ENCODE measurements around the gene SMIM41. TPM values are rescaled to one million over a fixed set of nuclear protein-coding genes. Genes with fewer than 3 reads are reported as not detected.

Gene SMIM41
- polyA plus RNA-seq (not detected in 3 replicates), polyA minus RNA-seq (not detected in 3 replicates)
- polyA plus RNA-seq (2011; ENCODE audit: low read depth): not detected
- polyA plus RNA-seq (2011; cell fraction: cytosol; rRNA removed): not detected in 2 replicates
- polyA plus RNA-seq (2011; cell fraction: nucleus; rRNA removed): not detected in 2 replicates
- polyA plus RNA-seq (2012; ENCODE audit: low replicate concordance): not detected in 2 replicates
- not detected for polyA minus RNA-seq (2011; cell fraction: cytosol; rRNA and poly(A)+ RNA removed)
- not detected in 2 replicates for polyA minus RNA-seq (2011; cell fraction: nucleus; rRNA and poly(A)+ RNA removed)

- H3K36me3 ChIP-seq (ENCODE audit: control insufficient read depth in 2 of 2, extremely low read depth in 1 of 2, insufficient read depth in 2 of 2, low read length in 2 of 2): peaks cover 17 to 18% of the 10 kb centered on the region in 2 experiments
- H3K9me3 ChIP-seq (ENCODE audit: control insufficient read depth, low read depth, low read length): no peaks in the 10 kb centered on the region
- FAIRE-seq (no peak), DNase-seq (ENCODE audit: low read depth, low spot score) (no peak)
- H3K4me3 ChIP-seq (ENCODE audit: control insufficient read depth in 2 of 3, extremely low read depth in 1 of 3, insufficient read depth in 2 of 3, low read depth in 1 of 3, low read length in 3 of 3): no peak within 1 kb of the TSS
- no peaks in the 10 kb centered on the region for H3K9me1 ChIP-seq (ENCODE audit: control insufficient read depth, extremely low read depth, insufficient read depth, low read length)
- no peak within 1 kb of the TSS for H2AFZ ChIP-seq (ENCODE audit: control insufficient read depth, low read length)
- H3K27me3 ChIP-seq (ENCODE audit: control insufficient read depth, extremely low read depth, insufficient read depth, low read length): no peaks in the 10 kb centered on the region
- no peak within 1 kb of the TSS for H3K4me2 ChIP-seq (ENCODE audit: control insufficient read depth, extremely low read depth, insufficient read depth, low read depth, low read length)
- dilution Hi-C loops (cut with MboI; ENCODE audit: extremely low pct_ligation_motif_present, low sequenced_read_pairs): no loop called here
- H3K27ac ChIP-seq (ENCODE audit: control insufficient read depth, insufficient read depth, low read length): no peak within 1 kb of the TSS
- no peak for TF ChIP-seq CTCF (optimal IDR thresholded peaks at IDR 0.05 in 1 of 3, IDR thresholded peaks at IDR 0.05 in 1 of 3, conservative IDR thresholded peaks at IDR 0.05 in 1 of 3; ENCODE audit: extremely low read depth in 1 of 3, insufficient read depth in 2 of 3, low read length in 3 of 3)
- no peak for TF ChIP-seq EZH2 (IDR thresholded peaks at IDR 0.05; ENCODE audit: low read length)
- H3K9ac ChIP-seq (ENCODE audit: control insufficient read depth, extremely low read depth, insufficient read depth, low read length): no peak within 1 kb of the TSS
- H3K79me2 ChIP-seq (ENCODE audit: control insufficient read depth, insufficient read depth, low read length): peaks cover 18% of the 10 kb centered on the region
- H4K20me1 ChIP-seq (ENCODE audit: control insufficient read depth, extremely low read depth, insufficient read depth, low read length): peaks cover 7% of the 10 kb centered on the region
- no peaks in the 10 kb centered on the region for H3K4me1 ChIP-seq (ENCODE audit: control insufficient read depth, extremely low read depth, insufficient read depth, low read length)
Observed at GRCh38 chr12:52079576-52080402, at the start of gene SMIM41. SMIM41 (plus strand) TSS chr12:52079704; CDS start chr12:52079780, 76 bp downstream.

DNA sequence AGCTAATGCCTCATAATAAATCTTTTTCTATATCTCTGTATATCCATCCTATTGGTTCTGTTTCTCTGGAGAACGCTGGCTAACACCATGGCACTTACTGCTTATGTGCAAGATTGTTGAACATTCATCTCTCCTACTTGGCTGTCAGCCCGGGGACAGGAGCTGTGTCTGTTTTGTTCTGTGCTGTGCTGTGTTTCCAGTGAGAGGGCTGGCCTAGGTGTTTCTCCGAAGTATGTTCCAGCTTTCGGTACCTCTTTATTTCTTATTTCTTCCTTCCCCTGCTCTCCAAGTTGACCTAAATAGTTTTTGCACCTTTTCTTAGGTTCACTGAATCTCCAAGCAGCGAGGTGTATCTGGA is 47.1 kb upstream of the SMIM41 start:
- Histone ChIP-seq H3K4me2 (ENCODE audit: control insufficient read depth, extremely low read depth, insufficient read depth, low read depth, low read length) (peak overlapping the region; percentile 97), H3K27ac (ENCODE audit: control insufficient read depth, insufficient read depth, low read length) (peak overlapping the region; percentile 31), H3K4me3 (ENCODE audit: control insufficient read depth in 2 of 3, extremely low read depth in 1 of 3, insufficient read depth in 2 of 3, low read depth in 1 of 3, low read length in 3 of 3) (peak overlapping the region; percentile 0 to 51 (median 41)), H3K36me3 (ENCODE audit: control insufficient read depth in 2 of 2, extremely low read depth in 1 of 2, insufficient read depth in 2 of 2, low read length in 2 of 2) (no peaks in the 10 kb centered on the region), H3K9me1 (ENCODE audit: control insufficient read depth, extremely low read depth, insufficient read depth, low read length) (no peaks in the 10 kb centered on the region), H3K9ac (ENCODE audit: control insufficient read depth, extremely low read depth, insufficient read depth, low read length) (peak overlapping the region; percentile 46), H3K27me3 (ENCODE audit: control insufficient read depth, extremely low read depth, insufficient read depth, low read length) (peaks cover 13% of the 10 kb centered on the region), H3K4me1 (ENCODE audit: control insufficient read depth, extremely low read depth, insufficient read depth, low read length) (peaks cover 20% of the 10 kb centered on the region), H3K79me2 (ENCODE audit: control insufficient read depth, insufficient read depth, low read length) (no peaks in the 10 kb centered on the region), H3K9me3 (ENCODE audit: control insufficient read depth, low read depth, low read length) (no peaks in the 10 kb centered on the region), H2AFZ (ENCODE audit: control insufficient read depth, low read length) (peak overlapping the region; percentile 83), H4K20me1 (ENCODE audit: control insufficient read depth, extremely low read depth, insufficient read depth, low read length) (no peaks in the 10 kb centered on the region)
- dilution Hi-C loops (cut with MboI; ENCODE audit: extremely low pct_ligation_motif_present, low sequenced_read_pairs): no loop called here
- DNase-seq (ENCODE audit: low read depth, low spot score): no peak
- peak; percentile 26 for FAIRE-seq
- no peak for TF ChIP-seq CTCF (optimal IDR thresholded peaks at IDR 0.05 in 1 of 3, IDR thresholded peaks at IDR 0.05 in 1 of 3, conservative IDR thresholded peaks at IDR 0.05 in 1 of 3; ENCODE audit: extremely low read depth in 1 of 3, insufficient read depth in 2 of 3, low read length in 3 of 3)
- no peak for TF ChIP-seq EZH2 (IDR thresholded peaks at IDR 0.05; ENCODE audit: low read length)

All from keratinocyte (primary cell).